ENCODE data around the gene PROM2.

DNA sequence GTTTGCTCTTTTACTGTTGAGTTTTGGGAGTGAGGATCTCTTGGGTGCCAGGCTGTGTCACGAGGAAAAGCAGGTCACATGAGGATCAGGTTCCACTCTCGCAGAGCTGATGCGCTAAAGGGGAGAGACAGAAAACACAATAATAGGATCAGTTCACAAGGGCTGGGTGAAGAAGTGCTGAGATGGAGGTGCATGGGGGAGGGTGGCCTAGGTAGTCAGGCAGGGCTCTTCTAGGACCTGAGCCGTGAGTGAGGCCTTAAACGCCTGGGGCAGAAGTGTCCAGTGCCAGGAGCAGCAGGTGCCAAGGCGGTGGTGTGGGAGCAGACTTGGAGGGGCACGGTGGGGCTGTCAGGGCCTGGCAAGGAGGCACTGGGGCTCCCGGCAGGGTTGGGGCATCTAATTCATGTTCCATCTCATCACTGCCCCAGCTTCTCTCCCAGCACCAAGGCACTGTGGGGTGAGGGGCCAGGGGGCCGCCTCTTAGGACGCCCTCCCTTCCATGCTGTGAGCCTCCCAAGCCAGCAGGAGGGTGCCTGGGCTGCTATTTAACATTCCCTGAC is 32.2 kb downstream of the PROM2 start:
- peak in 1 of 2 donors; percentile 16 for TF ChIP-seq POLR2A (IDR thresholded peaks at IDR 0.05)
- TF ChIP-seq, protein P1, sequence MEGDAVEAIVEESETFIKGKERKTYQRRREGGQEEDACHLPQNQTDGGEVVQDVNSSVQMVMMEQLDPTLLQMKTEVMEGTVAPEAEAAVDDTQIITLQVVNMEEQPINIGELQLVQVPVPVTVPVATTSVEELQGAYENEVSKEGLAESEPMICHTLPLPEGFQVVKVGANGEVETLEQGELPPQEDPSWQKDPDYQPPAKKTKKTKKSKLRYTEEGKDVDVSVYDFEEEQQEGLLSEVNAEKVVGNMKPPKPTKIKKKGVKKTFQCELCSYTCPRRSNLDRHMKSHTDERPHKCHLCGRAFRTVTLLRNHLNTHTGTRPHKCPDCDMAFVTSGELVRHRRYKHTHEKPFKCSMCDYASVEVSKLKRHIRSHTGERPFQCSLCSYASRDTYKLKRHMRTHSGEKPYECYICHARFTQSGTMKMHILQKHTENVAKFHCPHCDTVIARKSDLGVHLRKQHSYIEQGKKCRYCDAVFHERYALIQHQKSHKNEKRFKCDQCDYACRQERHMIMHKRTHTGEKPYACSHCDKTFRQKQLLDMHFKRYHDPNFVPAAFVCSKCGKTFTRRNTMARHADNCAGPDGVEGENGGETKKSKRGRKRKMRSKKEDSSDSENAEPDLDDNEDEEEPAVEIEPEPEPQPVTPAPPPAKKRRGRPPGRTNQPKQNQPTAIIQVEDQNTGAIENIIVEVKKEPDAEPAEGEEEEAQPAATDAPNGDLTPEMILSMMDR (IDR thresholded peaks at IDR 0.05) = no peak
